Inferior parietal cortex (tissue), 1 donor: ENCODE measurements around the gene CADPS2.

Experiments
- DNase-seq: peaks from one replicate; pipeline ENCODE4 v3.0.0-alpha.2; 2016; ENCODE audit errors: extremely low spot score

CADPS2 gene

DNA sequence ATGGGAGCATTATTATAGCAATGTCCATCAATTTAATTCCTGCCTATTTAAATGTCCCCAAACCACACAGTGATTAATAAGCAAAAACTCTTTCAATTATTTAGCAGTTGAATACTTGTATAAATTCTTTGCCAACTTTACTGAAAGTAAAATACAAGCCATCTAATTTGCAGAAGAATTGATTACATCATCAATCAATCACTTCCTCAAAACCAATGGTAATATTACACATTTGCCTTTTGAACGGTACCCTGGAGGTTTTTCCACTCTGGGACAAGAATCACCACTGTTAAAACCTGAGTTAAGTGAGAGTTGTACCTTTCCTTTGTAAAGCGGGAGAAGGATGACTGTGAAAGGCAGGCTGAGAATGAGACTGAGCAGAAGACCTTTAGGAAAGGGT lies 280.3 kb downstream of the CADPS2 start:
- DNase-seq: no peak

GRCh38 chr7:122604251-122604650 lies 282.0 kb downstream of the CADPS2 start:
- DNase-seq: no peak

DNA sequence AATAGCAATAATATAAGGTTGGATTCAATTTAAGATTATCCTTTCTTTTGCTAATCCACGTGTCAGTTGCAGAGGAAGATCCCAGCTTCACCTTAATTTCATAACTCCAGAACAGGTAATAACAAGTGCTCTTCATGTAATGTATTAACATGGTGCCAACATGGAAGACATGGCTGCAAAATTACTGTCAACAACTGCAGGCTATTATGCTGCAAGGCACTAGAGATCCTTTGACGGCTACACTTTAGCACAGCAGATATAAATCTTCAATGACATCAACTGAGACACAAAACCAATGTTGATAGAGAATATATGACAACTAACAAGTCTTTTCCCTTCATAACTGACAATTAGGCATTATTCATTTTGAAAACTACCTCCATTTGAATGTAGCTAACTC lies 283.5 kb downstream of the CADPS2 start:
- DNase-seq: no peak

GRCh38 chr7:122600630-122601029 lies 285.6 kb downstream of the CADPS2 start:
- no peak for DNase-seq

GRCh38 chr7:122600042-122600441 lies 286.2 kb downstream of the CADPS2 start:
- DNase-seq: no peak

DNA sequence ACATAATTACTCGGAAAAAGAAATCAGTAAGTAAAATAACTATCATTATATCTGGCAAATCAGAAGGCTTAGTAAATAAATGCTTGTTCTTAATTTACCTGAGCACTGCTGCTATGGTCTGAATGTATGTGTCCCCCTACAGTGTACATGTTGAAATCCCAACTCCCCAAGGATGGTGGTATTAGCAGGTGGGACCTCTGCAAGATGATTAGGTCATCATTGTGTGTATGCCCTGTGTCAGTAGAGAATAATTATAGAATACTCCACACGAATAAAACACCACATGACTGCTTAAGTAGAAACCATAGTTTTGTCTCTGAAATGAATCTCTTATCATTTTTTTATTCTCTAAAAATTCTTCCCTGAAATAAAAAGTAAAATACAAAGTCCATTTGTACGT lies 289.0 kb downstream of the CADPS2 start:
- no peak for DNase-seq

DNA sequence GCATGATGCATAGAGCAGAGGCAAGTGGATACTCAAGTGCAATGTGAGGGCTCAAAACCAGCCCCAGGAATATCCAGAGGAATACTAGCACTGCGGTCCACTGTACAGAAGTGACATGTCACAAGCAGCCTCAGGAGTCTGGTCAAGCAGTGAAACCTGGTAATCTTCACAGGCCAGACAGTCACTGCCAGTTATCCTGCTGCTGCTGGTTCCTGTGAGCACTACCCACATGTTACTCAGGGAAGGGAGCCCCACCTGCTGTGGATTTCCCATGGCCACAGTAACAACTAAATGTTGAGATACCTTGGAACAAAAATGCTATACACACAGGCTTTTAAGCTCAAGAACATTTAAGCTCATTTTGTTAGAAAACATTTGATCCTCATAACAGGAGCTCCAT lies 290.4 kb downstream of the CADPS2 start:
- DNase-seq: no peak

GRCh38 chr7:122588621-122589020 lies 297.6 kb downstream of the CADPS2 start:
- DNase-seq: no peak

- no peak for DNase-seq
Observed at GRCh38 chr7:122584676-122585251, 301.5 kb downstream of the CADPS2 start.

DNA sequence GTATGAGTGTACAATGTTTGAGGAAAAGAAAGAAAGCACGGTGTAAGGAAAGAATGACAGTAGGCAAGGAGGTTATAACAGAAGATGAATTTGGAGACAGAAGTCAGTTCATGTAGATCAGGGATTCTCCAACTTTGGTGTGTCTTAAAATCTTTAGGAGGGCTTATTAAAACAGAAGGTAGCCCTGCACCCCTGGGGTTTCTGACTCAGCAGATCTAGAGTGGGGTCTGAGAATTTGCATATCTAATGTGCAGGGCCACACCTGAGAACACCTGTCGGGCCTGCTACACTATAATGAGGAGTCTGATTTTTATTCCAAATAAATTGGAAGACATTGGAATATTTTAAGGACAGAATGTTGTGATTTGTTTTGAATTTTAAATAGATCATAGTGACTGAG lies 307.9 kb downstream of the CADPS2 start:
- DNase-seq: no peak

- no peak for DNase-seq
Observed at GRCh38 chr7:122577449-122578003, 308.7 kb downstream of the CADPS2 start.

DNA sequence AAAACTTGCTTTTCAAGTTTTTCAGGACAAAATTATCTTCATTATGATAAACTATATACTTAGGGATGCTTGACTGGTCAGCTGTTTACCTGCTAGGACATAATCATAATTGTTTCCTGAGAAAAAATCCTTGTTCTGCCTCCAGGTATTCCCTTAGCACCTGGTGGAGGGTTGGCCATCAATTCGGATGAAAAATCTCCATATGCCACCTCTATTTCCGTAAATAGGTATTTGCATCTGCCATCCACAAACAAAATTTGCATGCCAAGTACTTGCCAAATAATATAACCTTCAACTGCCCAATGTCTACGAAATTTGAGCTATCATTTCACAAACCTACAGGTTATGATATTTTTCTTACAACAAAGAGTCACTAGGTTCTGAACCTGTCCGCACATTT lies 313.6 kb downstream of the CADPS2 start:
- no peak for DNase-seq

- no peak for DNase-seq
Observed at GRCh38 chr7:122561326-122561725, 324.9 kb downstream of the CADPS2 start.

- no peak for DNase-seq
Observed at GRCh38 chr7:122556873-122557542, 329.3 kb downstream of the CADPS2 start.

- no peak for DNase-seq
Observed at GRCh38 chr7:122556219-122556618, 330.0 kb downstream of the CADPS2 start.

DNA sequence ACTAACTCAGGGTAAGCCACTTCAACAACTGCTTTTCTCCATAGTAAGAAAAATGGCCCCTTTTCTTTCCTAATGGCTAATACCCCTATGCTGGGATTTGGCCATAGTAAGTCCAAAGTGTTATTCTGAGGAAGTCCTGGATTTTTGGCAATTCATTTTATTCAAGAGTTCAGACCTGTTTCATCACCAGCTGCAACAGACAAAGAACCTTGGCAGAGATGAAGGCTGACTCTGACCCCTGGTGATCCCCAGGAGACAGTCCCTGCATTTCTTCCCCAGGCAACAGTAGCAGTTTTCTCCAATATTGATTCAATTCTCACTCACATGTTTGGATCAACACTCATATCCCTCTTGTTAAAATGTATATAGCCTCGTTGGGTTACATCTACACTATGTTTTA lies 332.5 kb downstream of the CADPS2 start:
- no peak for DNase-seq

DNA sequence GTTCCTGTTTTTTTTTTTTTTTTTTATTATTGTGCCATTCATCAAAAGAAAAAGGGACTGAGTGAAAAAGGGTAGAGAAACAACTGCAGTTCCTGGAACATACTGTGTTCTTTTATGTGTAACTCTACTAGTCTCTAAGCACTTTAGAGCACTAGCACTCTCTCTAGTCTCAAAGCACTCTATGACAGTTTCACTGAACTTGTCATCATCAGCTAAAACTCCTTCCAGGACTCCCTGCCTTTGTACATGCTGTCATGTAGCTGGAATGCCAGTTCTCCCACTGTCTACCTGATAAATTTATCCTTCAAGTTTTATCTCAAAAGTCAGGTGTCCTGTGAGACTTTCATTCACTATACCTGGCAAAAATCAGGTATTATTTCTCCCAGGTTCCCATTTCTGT lies 333.5 kb downstream of the CADPS2 start:
- DNase-seq: no peak

DNA sequence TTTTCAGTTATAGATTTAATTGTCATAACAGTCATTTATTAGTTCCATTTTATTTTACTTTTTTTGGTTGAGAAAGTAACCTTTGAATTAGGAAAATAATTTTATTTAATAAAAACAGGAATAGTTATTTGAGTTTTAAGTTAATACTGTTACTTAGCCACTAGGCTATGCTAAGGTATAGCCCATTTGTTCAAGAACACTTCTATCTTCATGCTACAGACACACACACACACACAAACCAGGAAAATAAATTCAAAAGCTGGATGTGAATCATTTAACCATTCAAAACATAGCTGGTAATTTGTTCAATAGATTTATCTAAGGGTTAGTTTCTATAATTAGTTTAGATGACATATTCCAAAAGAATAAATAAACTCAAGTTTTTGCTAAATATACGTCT lies 335.7 kb downstream of the CADPS2 start:
- DNase-seq: no peak

DNA sequence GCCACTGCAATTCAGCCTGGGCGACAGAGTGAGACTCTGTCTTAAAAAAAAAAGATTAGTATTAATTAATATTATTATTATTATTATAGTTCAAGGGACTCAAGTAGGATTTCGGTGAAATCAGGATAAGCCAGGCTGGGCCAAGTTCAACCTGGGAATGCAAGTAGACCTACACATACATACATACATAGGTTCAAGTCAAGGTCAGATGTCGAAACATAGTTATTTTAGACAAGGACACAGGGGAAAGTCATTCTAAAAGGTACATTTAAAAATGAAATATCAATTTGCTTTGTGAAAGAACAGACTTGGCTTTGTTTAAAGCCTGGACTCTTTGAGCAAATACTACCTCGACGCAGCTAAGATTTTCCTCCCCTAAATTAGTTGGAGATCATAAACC lies 336.7 kb downstream of the CADPS2 start:
- no peak for DNase-seq

DNA sequence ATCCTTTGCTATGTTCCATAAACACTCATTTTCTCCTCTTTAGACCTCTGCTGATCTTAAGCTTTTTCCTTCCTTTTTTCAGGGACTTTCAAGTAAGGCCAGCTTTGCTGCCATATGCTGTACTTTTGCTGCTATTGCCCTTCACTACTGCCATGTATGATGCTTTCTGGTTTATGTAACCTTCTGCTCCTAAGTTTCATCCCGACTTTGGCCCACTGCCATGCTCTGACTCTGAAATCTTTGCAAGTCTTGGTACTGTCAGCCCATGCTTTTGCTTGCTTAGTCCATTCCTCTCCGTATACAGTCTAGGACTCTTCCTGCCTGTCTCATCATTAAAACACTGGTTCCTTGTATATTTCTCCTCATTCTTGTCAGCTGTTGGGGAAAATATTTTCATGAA lies 339.8 kb downstream of the CADPS2 start:
- DNase-seq: no peak

- no peak for DNase-seq
Observed at GRCh38 chr7:122544463-122544862, 341.8 kb downstream of the CADPS2 start.

DNA sequence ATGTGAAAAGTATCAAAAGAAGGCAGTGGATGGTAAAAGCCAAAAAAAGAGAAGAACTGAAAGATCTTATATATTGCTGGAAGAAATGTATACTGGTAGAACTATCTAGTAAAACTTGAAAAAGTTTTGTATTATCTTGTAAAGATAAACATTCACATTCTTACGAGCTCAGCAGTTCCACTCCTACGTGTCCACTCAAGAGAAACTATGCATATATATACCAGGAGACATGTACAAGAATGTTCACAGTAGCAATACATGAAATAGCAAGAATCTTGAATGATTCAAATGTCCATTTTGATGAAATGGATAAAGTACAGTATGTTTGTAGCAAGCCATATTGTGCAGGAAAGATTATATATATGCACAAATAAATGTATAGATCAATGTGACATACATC lies 342.4 kb downstream of the CADPS2 start:
- DNase-seq: no peak

DNA sequence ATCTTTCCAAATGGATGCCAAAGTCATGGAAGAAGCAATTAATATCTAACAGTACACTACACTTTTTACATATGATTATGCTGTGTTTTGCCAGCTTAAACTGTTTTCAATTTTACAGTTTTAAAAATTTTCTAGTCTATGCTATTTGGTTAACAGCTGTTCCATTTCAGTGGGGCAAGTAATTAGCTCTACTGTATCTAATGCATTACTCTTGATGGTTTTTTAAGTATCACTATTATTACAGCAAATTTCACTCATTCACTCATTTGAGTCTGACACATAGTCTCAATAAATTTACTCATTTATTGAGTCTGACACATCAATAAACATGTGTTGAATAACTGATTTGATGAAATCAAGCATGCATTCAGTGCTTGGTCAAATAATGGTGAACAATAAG lies 343.1 kb downstream of the CADPS2 start:
- DNase-seq: no peak

DNA sequence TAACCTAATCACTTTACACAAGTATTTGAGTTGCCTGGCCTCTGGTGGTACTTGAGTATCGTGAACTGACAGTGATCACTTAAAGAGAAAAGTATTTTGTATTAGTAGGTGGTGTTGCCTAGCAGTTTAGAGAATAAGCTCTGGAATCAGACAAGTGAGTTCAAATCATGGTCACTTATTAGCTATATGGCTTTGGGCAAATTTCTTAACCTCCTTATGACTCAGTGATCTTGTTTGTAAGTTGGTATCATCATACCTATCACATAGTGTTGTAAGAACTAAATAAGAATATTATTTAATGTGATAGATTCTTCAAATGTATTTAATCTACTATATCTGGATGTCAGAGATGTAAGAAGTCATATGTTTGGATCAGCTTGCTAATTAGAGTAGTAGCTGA lies 351.2 kb downstream of the CADPS2 start:
- DNase-seq: no peak
